ENCODE measurements around the gene KCNQ2.

KCNQ2 gene

GRCh38 chr20:63452821-63453523 is 19.5 kb downstream of the KCNQ2 start:
- Histone ChIP-seq H2BK5ac (ENCODE audit: low read length) (no peak overlapping the region), H3K9me3 (replicated peaks in 1 of 2; ENCODE audit: control insufficient read depth in 2 of 2, insufficient read depth in 1 of 2, low read depth in 1 of 2, low read length in 2 of 2) (no peaks in the 10 kb centered on the region), H2AFZ (ENCODE audit: low read length) (no peak overlapping the region), H3K4ac (ENCODE audit: low read length) (no peak overlapping the region), H2AK5ac (ENCODE audit: low read depth, low read length) (peak overlapping the region; percentile 40), H3K9ac (ENCODE audit: low read depth, low read length, poor library complexity) (no peak overlapping the region), H4K91ac (ENCODE audit: low read depth, low read length, poor library complexity) (peak overlapping the region; percentile 53), H3K14ac (ENCODE audit: low read length) (no peak overlapping the region), H3K36me3 (replicated peaks in 1 of 2; ENCODE audit: control insufficient read depth in 2 of 2, insufficient read depth in 2 of 2, low read length in 2 of 2) (peaks cover 0 to 16% of the 10 kb centered on the region in 2 donors), H2BK120ac (ENCODE audit: low read depth, low read length) (no peak overlapping the region), H3K23ac (ENCODE audit: low read depth, low read length, poor library complexity) (peak overlapping the region; percentile 85), H3K4me1 (ENCODE audit: control insufficient read depth in 2 of 2, insufficient read depth in 1 of 2, low read depth in 1 of 2, low read length in 2 of 2) (peaks cover 24 to 43% of the 10 kb centered on the region in 2 donors), H2BK15ac (ENCODE audit: low read length) (peak overlapping the region; percentile 7), H3K27me3 (ENCODE audit: control insufficient read depth in 3 of 3, insufficient read depth in 3 of 3, low read depth in 1 of 3, low read length in 3 of 3) (no peaks in the 10 kb centered on the region), H4K8ac (ENCODE audit: low read depth, low read length) (peak overlapping the region; percentile 65), H2BK12ac (ENCODE audit: low read length) (peak overlapping the region; percentile 22), H3K4me3 (ENCODE audit: low read length in 2 of 2) (no peak overlapping the region), H3K18ac (ENCODE audit: low read length) (peak overlapping the region; percentile 89), H3K4me2 (ENCODE audit: insufficient read depth, low read length, poor library complexity, severe bottlenecking) (no peak overlapping the region), H3K79me1 (ENCODE audit: low read depth, low read length) (peaks cover 36% of the 10 kb centered on the region), H3K27ac (replicated peaks; ENCODE audit: low read length) (no peak overlapping the region)
- WGBS, 2 donors (ENCODE audit: extremely low coverage in 2 of 2, insufficient read length in 2 of 2, insufficient replicate concordance in 1 of 2) = no CpG with 5 or more reads among the region's 46 CpGs
- DNase-seq (ENCODE audit: low spot score) = no peak

- DNase-seq (ENCODE audit: low spot score) = no peak
- H3K4me1 ChIP-seq (ENCODE audit: control insufficient read depth in 2 of 2, insufficient read depth in 1 of 2, low read depth in 1 of 2, low read length in 2 of 2) = peaks cover 24 to 46% of the 10 kb centered on the region in 2 donors
- no peak overlapping the region for H3K4ac ChIP-seq (ENCODE audit: low read length)
- peaks cover 34% of the 10 kb centered on the region for H3K79me1 ChIP-seq (ENCODE audit: low read depth, low read length)
- no peak overlapping the region for H2BK120ac ChIP-seq (ENCODE audit: low read depth, low read length)
- H2BK12ac ChIP-seq (ENCODE audit: low read length) = no peak overlapping the region
- no peak overlapping the region for H3K9ac ChIP-seq (ENCODE audit: low read depth, low read length, poor library complexity)
- H3K27ac ChIP-seq (replicated peaks; ENCODE audit: low read length) = no peak overlapping the region
- H2AFZ ChIP-seq (ENCODE audit: low read length) = no peak overlapping the region
- H4K8ac ChIP-seq (ENCODE audit: low read depth, low read length) = no peak overlapping the region
- peak overlapping the region; percentile 48 for H3K18ac ChIP-seq (ENCODE audit: low read length)
- H3K27me3 ChIP-seq (ENCODE audit: control insufficient read depth in 3 of 3, insufficient read depth in 3 of 3, low read depth in 1 of 3, low read length in 3 of 3) = no peaks in the 10 kb centered on the region
- H3K36me3 ChIP-seq (replicated peaks in 1 of 2; ENCODE audit: control insufficient read depth in 2 of 2, insufficient read depth in 2 of 2, low read length in 2 of 2) = peaks cover 0 to 16% of the 10 kb centered on the region in 2 donors
- no peak overlapping the region for H4K91ac ChIP-seq (ENCODE audit: low read depth, low read length, poor library complexity)
- H3K9me3 ChIP-seq (replicated peaks in 1 of 2; ENCODE audit: control insufficient read depth in 2 of 2, insufficient read depth in 1 of 2, low read depth in 1 of 2, low read length in 2 of 2) = no peaks in the 10 kb centered on the region
- peak overlapping the region; percentile 50 for H3K23ac ChIP-seq (ENCODE audit: low read depth, low read length, poor library complexity)
- no CpG with 5 or more reads among the region's 20 CpGs for WGBS, 2 donors (ENCODE audit: extremely low coverage in 2 of 2, insufficient read length in 2 of 2, insufficient replicate concordance in 1 of 2)
- no peak overlapping the region for H2BK15ac ChIP-seq (ENCODE audit: low read length)
- H3K4me2 ChIP-seq (ENCODE audit: insufficient read depth, low read length, poor library complexity, severe bottlenecking) = no peak overlapping the region
- H2AK5ac ChIP-seq (ENCODE audit: low read depth, low read length) = peak overlapping the region; percentile 37
- H3K4me3 ChIP-seq (ENCODE audit: low read length in 2 of 2) = no peak overlapping the region
- H3K14ac ChIP-seq (ENCODE audit: low read length) = no peak overlapping the region
- no peak overlapping the region for H2BK5ac ChIP-seq (ENCODE audit: low read length)
Observed at GRCh38 chr20:63452341-63452740, 20.1 kb downstream of the KCNQ2 start.

GRCh38 chr20:63451821-63452220 is 20.6 kb downstream of the KCNQ2 start:
- no peak overlapping the region for H2BK12ac ChIP-seq (ENCODE audit: low read length)
- H3K4me1 ChIP-seq (ENCODE audit: control insufficient read depth in 2 of 2, insufficient read depth in 1 of 2, low read depth in 1 of 2, low read length in 2 of 2) = peaks cover 24 to 47% of the 10 kb centered on the region in 2 donors
- H3K27ac ChIP-seq (replicated peaks; ENCODE audit: low read length) = no peak overlapping the region

GRCh38 chr20:63449796-63450730 is 22.4 kb downstream of the KCNQ2 start:
- Histone ChIP-seq H2BK15ac (ENCODE audit: low read length) (no peak overlapping the region), H2AFZ (ENCODE audit: low read length) (no peak overlapping the region), H4K91ac (ENCODE audit: low read depth, low read length, poor library complexity) (no peak overlapping the region), H3K79me1 (ENCODE audit: low read depth, low read length) (peaks cover 30% of the 10 kb centered on the region), H3K4me2 (ENCODE audit: insufficient read depth, low read length, poor library complexity, severe bottlenecking) (no peak overlapping the region), H2AK5ac (ENCODE audit: low read depth, low read length) (no peak overlapping the region), H3K14ac (ENCODE audit: low read length) (no peak overlapping the region), H2BK5ac (ENCODE audit: low read length) (peak overlapping the region; percentile 87), H2BK120ac (ENCODE audit: low read depth, low read length) (no peak overlapping the region), H3K36me3 (replicated peaks in 1 of 2; ENCODE audit: control insufficient read depth in 2 of 2, insufficient read depth in 2 of 2, low read length in 2 of 2) (peaks cover 0 to 13% of the 10 kb centered on the region in 2 donors), H3K9ac (ENCODE audit: low read depth, low read length, poor library complexity) (no peak overlapping the region), H3K4me3 (ENCODE audit: low read length in 2 of 2) (no peak overlapping the region), H3K27me3 (ENCODE audit: control insufficient read depth in 3 of 3, insufficient read depth in 3 of 3, low read depth in 1 of 3, low read length in 3 of 3) (no peaks in the 10 kb centered on the region), H3K9me3 (replicated peaks in 1 of 2; ENCODE audit: control insufficient read depth in 2 of 2, insufficient read depth in 1 of 2, low read depth in 1 of 2, low read length in 2 of 2) (no peaks in the 10 kb centered on the region), H3K27ac (replicated peaks; ENCODE audit: low read length) (no peak overlapping the region), H3K4ac (ENCODE audit: low read length) (no peak overlapping the region), H3K4me1 (ENCODE audit: control insufficient read depth in 2 of 2, insufficient read depth in 1 of 2, low read depth in 1 of 2, low read length in 2 of 2) (peaks cover 21 to 40% of the 10 kb centered on the region in 2 donors), H2BK12ac (ENCODE audit: low read length) (no peak overlapping the region), H4K8ac (ENCODE audit: low read depth, low read length) (no peak overlapping the region), H3K18ac (ENCODE audit: low read length) (peak overlapping the region; percentile 71), H3K23ac (ENCODE audit: low read depth, low read length, poor library complexity) (peak overlapping the region; percentile 65)
- DNase-seq (ENCODE audit: low spot score) = no peak
- no CpG with 5 or more reads among the region's 30 CpGs for WGBS, 2 donors (ENCODE audit: extremely low coverage in 2 of 2, insufficient read length in 2 of 2, insufficient replicate concordance in 1 of 2)

More at GRCh38 chr20:63451821-63452220, 20.6 kb downstream of the KCNQ2 start:
- no peak overlapping the region for H3K4me2 ChIP-seq (ENCODE audit: insufficient read depth, low read length, poor library complexity, severe bottlenecking)
- no peaks in the 10 kb centered on the region for H3K9me3 ChIP-seq (replicated peaks in 1 of 2; ENCODE audit: control insufficient read depth in 2 of 2, insufficient read depth in 1 of 2, low read depth in 1 of 2, low read length in 2 of 2)
- no peak overlapping the region for H3K23ac ChIP-seq (ENCODE audit: low read depth, low read length, poor library complexity)
- no CpG with 5 or more reads among the region's 17 CpGs for WGBS, 2 donors (ENCODE audit: extremely low coverage in 2 of 2, insufficient read length in 2 of 2, insufficient replicate concordance in 1 of 2)
- H3K14ac ChIP-seq (ENCODE audit: low read length) = peak overlapping the region; percentile 56
- peak overlapping the region; percentile 46 for H2BK15ac ChIP-seq (ENCODE audit: low read length)
- no peak for DNase-seq (ENCODE audit: low spot score)
- no peak overlapping the region for H3K9ac ChIP-seq (ENCODE audit: low read depth, low read length, poor library complexity)
- no peak overlapping the region for H2AFZ ChIP-seq (ENCODE audit: low read length)
- H4K8ac ChIP-seq (ENCODE audit: low read depth, low read length) = no peak overlapping the region
- peak overlapping the region; percentile 51 for H3K18ac ChIP-seq (ENCODE audit: low read length)
- no peak overlapping the region for H3K4ac ChIP-seq (ENCODE audit: low read length)
- H3K27me3 ChIP-seq (ENCODE audit: control insufficient read depth in 3 of 3, insufficient read depth in 3 of 3, low read depth in 1 of 3, low read length in 3 of 3) = no peaks in the 10 kb centered on the region
- H3K79me1 ChIP-seq (ENCODE audit: low read depth, low read length) = peaks cover 31% of the 10 kb centered on the region
- H2BK120ac ChIP-seq (ENCODE audit: low read depth, low read length) = no peak overlapping the region
- no peak overlapping the region for H2AK5ac ChIP-seq (ENCODE audit: low read depth, low read length)
- H3K36me3 ChIP-seq (replicated peaks in 1 of 2; ENCODE audit: control insufficient read depth in 2 of 2, insufficient read depth in 2 of 2, low read length in 2 of 2) = peaks cover 0 to 11% of the 10 kb centered on the region in 2 donors
- no peak overlapping the region for H3K4me3 ChIP-seq (ENCODE audit: low read length in 2 of 2)
- H2BK5ac ChIP-seq (ENCODE audit: low read length) = peak overlapping the region; percentile 26
- H4K91ac ChIP-seq (ENCODE audit: low read depth, low read length, poor library complexity) = no peak overlapping the region

Measured in neuronal stem cell (in vitro differentiated cells).